ENCODE data around the gene PDXP. TPM values are rescaled to one million over a fixed set of nuclear protein-coding genes. Genes with fewer than 3 reads are reported as not detected.
"Not testable (repeated sequence)": the region's sequence is repeated elsewhere in the genome, so short reads cannot be mapped to it uniquely, and the experiment has no call there.

The PDXP gene
- total and polyA plus RNA-seq, 9 of the 15 experiments (the other 6 are each of a cell fraction or from before 2014, with no cell fraction given) = 7.9 to 54.2 (median 38.8) TPM

GRCh38 chr22:37696260-37696656 lies 37.7 kb downstream of the PDXP start:
- POLR2A ChIA-PET = interaction anchor here (2.7 kb wide), 1 partner anchor 10 kb away, joined by 8 read pairs; the partner anchor contains the start of gene NOL12
- ATAC-seq; H3K79me2 ChIP-seq (ENCODE audit: control insufficient read depth, insufficient read depth, low read length); FAIRE-seq; H3K27ac ChIP-seq (ENCODE audit: extremely low read depth, low read depth, low read length); DNase-seq (ENCODE audit: extremely low read depth in 1 of 4, low spot score in 3 of 4); intact Hi-C loops (cut with micrococcal nuclease); H4K20me1 ChIP-seq (replicated peaks; ENCODE audit: control insufficient read depth, insufficient read depth, low read length); H3K4me3 ChIP-seq; H3K9me3 ChIP-seq (replicated peaks; ENCODE audit: control insufficient read depth, insufficient read depth, low read depth, low read length); H3K9me1 ChIP-seq (ENCODE audit: control insufficient read depth, insufficient read depth, low read length); in situ Hi-C loops (cut with MboI); CTCF ChIA-PET (ENCODE audit: low intra/inter-chr PET ratio); H3K27me3 ChIP-seq (ENCODE audit: control insufficient read depth in 2 of 2, insufficient read depth in 2 of 2, low read length in 2 of 2); BruUV-seq (replicated peaks): not testable (repeated sequence)
- Histone ChIP-seq H3K9ac (ENCODE audit: insufficient read depth in 1 of 2, low read depth in 2 of 2, low read length in 2 of 2) (peak overlapping the region in 1 of 2 experiments; percentile 56; a peak in 1 of 4 replicates), H3K4me2 (ENCODE audit: insufficient read depth, low read length) (peak overlapping the region; percentile 67), H2AFZ (ENCODE audit: low read depth, low read length) (peak overlapping the region; percentile 65), H3K4me1 (replicated peaks in 1 of 2; ENCODE audit: control insufficient read depth in 2 of 2, insufficient read depth in 2 of 2, low read length in 2 of 2) (peaks cover 2 to 16% of the 10 kb centered on the region in 2 experiments; a peak in 3 of 5 replicates), H3K36me3 (ENCODE audit: control insufficient read depth, insufficient read depth, low read length) (peaks cover 20% of the 10 kb centered on the region; the same call in 2 of the 3 replicates)
- WGBS (ENCODE audit: insufficient coverage, low coverage, missing lambda C conversion rate) = 35% methylated on average over 5 of the region's 13 CpGs

- no TSS peak for BruUV-seq (replicated peaks)
- Histone ChIP-seq H3K9me3 (replicated peaks; ENCODE audit: control insufficient read depth, insufficient read depth, low read depth, low read length) (no peaks in the 10 kb centered on the region), H3K4me2 (ENCODE audit: insufficient read depth, low read length) (peak within 1 kb of the TSS; percentile 67), H3K4me1 (replicated peaks in 1 of 2; ENCODE audit: control insufficient read depth in 2 of 2, insufficient read depth in 2 of 2, low read length in 2 of 2) (peaks cover 2 to 16% of the 10 kb centered on the region in 2 experiments; a peak in 3 of 5 replicates), H3K36me3 (ENCODE audit: control insufficient read depth, insufficient read depth, low read length) (peaks cover 14% of the 10 kb centered on the region; the same call in 2 of the 3 replicates), H3K4me3 (no peak within 1 kb of the TSS), H3K27me3 (ENCODE audit: control insufficient read depth in 2 of 2, insufficient read depth in 2 of 2, low read length in 2 of 2) (no peaks in the 10 kb centered on the region), H4K20me1 (replicated peaks; ENCODE audit: control insufficient read depth, insufficient read depth, low read length) (no peaks in the 10 kb centered on the region), H3K79me2 (ENCODE audit: control insufficient read depth, insufficient read depth, low read length) (no peaks in the 10 kb centered on the region), H3K9ac (ENCODE audit: insufficient read depth in 1 of 2, low read depth in 2 of 2, low read length in 2 of 2) (peak within 1 kb of the TSS in 1 of 2 experiments; percentile 56; a peak in 1 of 4 replicates), H3K27ac (ENCODE audit: extremely low read depth, low read depth, low read length) (no peak within 1 kb of the TSS), H2AFZ (ENCODE audit: low read depth, low read length) (peak within 1 kb of the TSS; percentile 65), H3K9me1 (ENCODE audit: control insufficient read depth, insufficient read depth, low read length) (no peaks in the 10 kb centered on the region)
- ATAC-seq (peak; percentile 100), FAIRE-seq (peak; percentile 98), DNase-seq (ENCODE audit: extremely low read depth in 1 of 4, low spot score in 3 of 4) (peak; percentile 86 to 94 (median 88))
- intact Hi-C loops (cut with micrococcal nuclease) = no loop called here
- WGBS (ENCODE audit: insufficient coverage, low coverage, missing lambda C conversion rate) = 7% methylated on average over 23 of the region's 39 CpGs
- in situ Hi-C loops (cut with MboI) = no loop called here
- CTCF ChIA-PET (ENCODE audit: low intra/inter-chr PET ratio) = no interaction called here
- POLR2A ChIA-PET = interaction anchor here (0.6 kb wide), 1 partner anchor 12 kb away, joined by 3 read pairs; no protein-coding TSS in a partner anchor
- TF ChIP-seq PKNOX1 (IDR thresholded peaks at IDR 0.05) (no peak), VEZF1 (CRISPR knock-in tag; IDR thresholded peaks at IDR 0.05) (peak; percentile 67), ZNF124 (CRISPR knock-in tag; IDR thresholded peaks at IDR 0.05) (no peak), MNT (conservative IDR thresholded peaks at IDR 0.05) (0 out of 4 replicates have a peak, but pooled peaks of 1 of the 2 experiments have one; percentile 33), POLR2AphosphoS2 (IDR thresholded peaks at IDR 0.05; ENCODE audit: low read length) (0 out of 2 replicates have a peak, but pooled peaks have one; percentile 49), KAT2B (IDR thresholded peaks at IDR 0.05; ENCODE audit: low read depth, low read length) (no peak), ZFPM2 (CRISPR knock-in tag; IDR thresholded peaks at IDR 0.05) (no peak), PHF21A (IDR thresholded peaks at IDR 0.05; ENCODE audit: borderline replicate concordance, low read depth) (peak; percentile 69; the same call in 1 of the 2 replicates), SP1 (CRISPR knock-in tag; IDR thresholded peaks at IDR 0.05) (peak; percentile 50; the same call in 1 of the 2 replicates)
These were observed 38.4 kb downstream of the PDXP start, which contains the start of gene TRIOBP for GRCh38 chr22:37696657-37697537. TRIOBP (plus strand) TSS chr22:37697048; CDS start chr22:37701366, 4,318 bp downstream.
